ENCODE data around the gene SRMS. TPM values are rescaled to one million over a fixed set of nuclear protein-coding genes. Genes with fewer than 3 reads are reported as not detected.

SRMS gene
- total and polyA plus RNA-seq, 2 of the 13 experiments (the other 11 are each of a cell fraction or from before 2014, with no cell fraction given) = not detected

DNA sequence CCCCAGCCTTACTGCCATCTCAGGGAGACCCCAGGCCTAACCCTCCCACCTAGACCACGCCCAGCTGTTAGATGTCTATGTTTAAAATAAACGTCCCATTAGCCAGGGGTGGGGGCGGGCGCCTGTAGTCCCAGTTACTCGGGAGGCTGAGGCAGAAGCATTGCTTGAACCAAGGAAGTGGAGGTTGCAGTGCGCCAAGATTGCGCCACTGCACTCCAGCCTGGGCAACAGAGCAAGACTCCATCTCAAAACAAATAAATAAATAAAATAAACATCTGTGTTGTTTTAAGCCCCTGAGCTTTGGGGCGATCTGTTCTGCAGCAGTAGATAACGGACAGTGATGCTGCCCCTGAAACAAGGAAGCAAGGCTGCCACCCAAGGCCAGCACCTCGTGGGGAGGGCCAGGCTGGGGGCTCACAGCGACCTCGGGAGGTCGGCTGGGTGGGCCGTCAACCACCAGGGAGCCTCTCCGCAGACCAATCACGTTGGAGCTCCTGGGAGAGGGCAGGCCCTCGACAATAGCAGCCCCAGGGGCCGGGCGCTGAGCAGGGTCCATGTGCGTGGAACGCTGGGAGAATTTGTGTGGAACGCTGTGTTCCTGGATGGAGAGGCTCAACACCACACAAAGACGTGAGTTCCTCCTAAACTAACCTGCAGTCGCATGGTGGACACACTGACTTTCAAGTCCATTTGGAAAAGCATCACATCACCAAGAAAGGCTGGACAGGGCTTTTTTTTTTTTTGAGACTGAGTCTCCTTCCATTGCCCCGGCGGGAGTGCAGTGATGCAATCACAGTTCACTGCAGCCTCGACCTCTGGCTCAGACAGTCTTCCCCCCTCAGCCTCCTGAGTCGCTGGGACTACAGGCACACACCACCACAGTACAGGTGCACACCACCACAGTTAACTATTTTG, 27.5 kb upstream of the SRMS start (continued):
- TF ChIP-seq CTCF (CRISPR knock-in tag; IDR thresholded peaks at IDR 0.05) = peak; percentile 43
- no peak for TF ChIP-seq FOXJ3 (CRISPR knock-in tag; IDR thresholded peaks at IDR 0.05; ENCODE audit: borderline replicate concordance)
- peak; percentile 47 for TF ChIP-seq HNRNPLL (IDR thresholded peaks at IDR 0.05; ENCODE audit: low read depth, low read length, poor library complexity, severe bottlenecking)
- TF ChIP-seq ZNF780A (CRISPR knock-in tag; IDR thresholded peaks at IDR 0.05) = no peak
- TF ChIP-seq, protein P1, sequence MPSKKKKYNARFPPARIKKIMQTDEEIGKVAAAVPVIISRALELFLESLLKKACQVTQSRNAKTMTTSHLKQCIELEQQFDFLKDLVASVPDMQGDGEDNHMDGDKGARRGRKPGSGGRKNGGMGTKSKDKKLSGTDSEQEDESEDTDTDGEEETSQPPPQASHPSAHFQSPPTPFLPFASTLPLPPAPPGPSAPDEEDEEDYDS (CRISPR knock-in tag; IDR thresholded peaks at IDR 0.05) = no peak
- TF ChIP-seq ZFAT (CRISPR knock-in tag; conservative IDR thresholded peaks at IDR 0.05) = no peak
- TF ChIP-seq CCDC6 (CRISPR knock-in tag; IDR thresholded peaks at IDR 0.05) = peak; percentile 17
- peak; percentile 23; the same call in 1 of the 2 replicates for TF ChIP-seq ZNF3 (CRISPR knock-in tag; IDR thresholded peaks at IDR 0.05)
- TF ChIP-seq ZNF33B (CRISPR knock-in tag; IDR thresholded peaks at IDR 0.05) = no peak; the same call in 1 of the 2 replicates
- peak in 1 of 2 experiments; percentile 57; a peak in 2 of 4 replicates for TF ChIP-seq NR2F1 (CRISPR knock-in tag; IDR thresholded peaks at IDR 0.05)
- TF ChIP-seq, protein P2, sequence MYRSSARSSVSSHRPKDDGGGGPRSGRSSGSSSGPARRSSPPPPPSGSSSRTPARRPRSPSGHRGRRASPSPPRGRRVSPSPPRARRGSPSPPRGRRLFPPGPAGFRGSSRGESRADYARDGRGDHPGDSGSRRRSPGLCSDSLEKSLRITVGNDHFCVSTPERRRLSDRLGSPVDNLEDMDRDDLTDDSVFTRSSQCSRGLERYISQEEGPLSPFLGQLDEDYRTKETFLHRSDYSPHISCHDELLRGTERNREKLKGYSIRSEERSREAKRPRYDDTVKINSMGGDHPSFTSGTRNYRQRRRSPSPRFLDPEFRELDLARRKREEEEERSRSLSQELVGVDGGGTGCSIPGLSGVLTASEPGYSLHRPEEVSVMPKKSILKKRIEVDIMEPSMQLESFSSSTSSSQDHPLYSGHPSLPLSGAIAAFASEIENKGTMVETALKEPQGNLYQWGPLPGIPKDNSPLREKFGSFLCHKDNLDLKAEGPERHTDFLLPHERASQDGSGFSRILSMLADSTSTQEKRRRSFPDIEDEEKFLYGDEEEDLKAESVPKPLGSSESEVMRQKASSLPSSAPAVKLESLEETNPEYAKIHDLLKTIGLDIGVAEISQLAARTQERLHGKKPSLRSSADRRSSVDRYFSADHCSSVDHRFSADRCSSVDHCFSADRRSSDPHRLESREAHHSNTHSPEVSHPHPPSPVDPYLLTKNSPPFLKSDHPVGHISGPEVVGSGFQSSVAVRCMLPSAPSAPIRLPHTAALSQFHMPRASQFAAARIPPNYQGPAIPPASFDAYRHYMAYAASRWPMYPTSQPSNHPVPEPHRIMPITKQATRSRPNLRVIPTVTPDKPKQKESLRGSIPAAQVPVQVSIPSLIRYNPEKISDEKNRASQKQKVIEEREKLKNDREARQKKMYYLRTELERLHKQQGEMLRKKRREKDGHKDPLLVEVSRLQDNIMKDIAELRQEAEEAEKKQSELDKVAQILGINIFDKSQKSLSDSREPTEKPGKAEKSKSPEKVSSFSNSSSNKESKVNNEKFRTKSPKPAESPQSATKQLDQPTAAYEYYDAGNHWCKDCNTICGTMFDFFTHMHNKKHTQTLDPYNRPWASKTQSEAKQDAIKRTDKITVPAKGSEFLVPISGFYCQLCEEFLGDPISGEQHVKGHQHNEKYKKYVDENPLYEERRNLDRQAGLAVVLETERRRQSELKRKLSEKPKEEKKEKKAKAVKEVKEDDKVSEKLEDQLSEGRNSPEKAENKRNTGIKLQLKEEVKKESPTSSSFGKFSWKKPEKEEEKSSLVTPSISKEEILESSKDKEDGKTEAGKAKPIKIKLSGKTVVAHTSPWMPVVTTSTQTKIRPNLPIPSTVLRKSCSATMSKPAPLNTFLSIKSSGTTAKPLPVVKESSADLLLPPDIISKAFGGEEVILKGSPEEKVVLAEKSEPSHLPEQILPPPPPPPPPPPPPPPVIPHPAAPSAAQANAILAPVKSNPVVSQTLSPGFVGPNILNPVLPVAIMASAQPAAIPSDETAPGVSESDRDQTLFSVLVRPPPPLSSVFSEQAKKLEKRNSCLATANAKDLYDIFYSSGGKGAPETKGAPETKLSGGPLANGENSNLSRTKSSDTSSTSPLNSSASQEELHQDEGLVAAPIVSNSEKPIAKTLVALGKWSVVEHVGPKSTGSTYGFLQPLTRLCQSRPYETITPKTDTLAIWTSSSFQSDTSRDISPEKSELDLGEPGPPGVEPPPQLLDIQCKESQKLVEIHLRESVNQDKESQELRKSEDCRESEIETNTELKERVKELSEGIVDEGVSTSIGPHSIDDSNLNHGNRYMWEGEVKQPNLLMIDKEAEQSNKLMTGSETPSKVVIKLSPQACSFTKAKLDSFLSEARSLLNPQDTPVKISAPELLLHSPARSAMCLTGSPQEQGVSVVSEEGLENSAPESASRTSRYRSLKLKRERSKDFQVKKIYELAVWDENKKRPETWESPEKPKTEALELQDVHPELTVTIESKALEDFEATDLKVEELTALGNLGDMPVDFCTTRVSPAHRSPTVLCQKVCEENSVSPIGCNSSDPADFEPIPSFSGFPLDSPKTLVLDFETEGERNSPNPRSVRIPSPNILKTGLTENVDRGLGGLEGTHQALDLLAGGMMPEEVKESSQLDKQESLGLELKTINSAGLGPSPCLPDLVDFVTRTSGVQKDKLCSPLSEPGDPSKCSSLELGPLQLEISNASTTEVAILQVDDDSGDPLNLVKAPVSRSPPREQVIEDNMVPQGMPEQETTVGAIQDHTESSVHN (CRISPR knock-in tag; IDR thresholded peaks at IDR 0.05) = no peak; the same call in 1 of the 2 replicates
- TF ChIP-seq ZNF230 (CRISPR knock-in tag; IDR thresholded peaks at IDR 0.05) = no peak
- no peak for TF ChIP-seq ZNF629 (CRISPR knock-in tag; conservative IDR thresholded peaks at IDR 0.05)
- peak; percentile 18 for TF ChIP-seq CBX1 (IDR thresholded peaks at IDR 0.05; ENCODE audit: low read depth)
- TF ChIP-seq ZNF768 (CRISPR knock-in tag; IDR thresholded peaks at IDR 0.05) = peak; percentile 70; the same call in 1 of the 2 replicates
- TF ChIP-seq JARID2 (CRISPR knock-in tag; IDR thresholded peaks at IDR 0.05; ENCODE audit: insufficient replicate concordance) = no peak
- no peak for TF ChIP-seq ZNF207 (IDR thresholded peaks at IDR 0.05; ENCODE audit: borderline replicate concordance)
- TF ChIP-seq MTA1 (CRISPR knock-in tag; IDR thresholded peaks at IDR 0.05; ENCODE audit: borderline replicate concordance) = no peak
- TF ChIP-seq ZNF709 (CRISPR knock-in tag; IDR thresholded peaks at IDR 0.05) = peak; percentile 61; the same call in 1 of the 2 replicates
